NOMO-1 treated with DMSO at 0.1 percent for 48 hours (cell line): Measurements from ENCODE around the gene TBX3.

Experiments
- DNase-seq: peaks from one replicate; lab custom pipeline; 2025; ENCODE audit not compliant: unreplicated experiment; lab: John Stamatoyannopoulos, UW

The TBX3 gene

DNA sequence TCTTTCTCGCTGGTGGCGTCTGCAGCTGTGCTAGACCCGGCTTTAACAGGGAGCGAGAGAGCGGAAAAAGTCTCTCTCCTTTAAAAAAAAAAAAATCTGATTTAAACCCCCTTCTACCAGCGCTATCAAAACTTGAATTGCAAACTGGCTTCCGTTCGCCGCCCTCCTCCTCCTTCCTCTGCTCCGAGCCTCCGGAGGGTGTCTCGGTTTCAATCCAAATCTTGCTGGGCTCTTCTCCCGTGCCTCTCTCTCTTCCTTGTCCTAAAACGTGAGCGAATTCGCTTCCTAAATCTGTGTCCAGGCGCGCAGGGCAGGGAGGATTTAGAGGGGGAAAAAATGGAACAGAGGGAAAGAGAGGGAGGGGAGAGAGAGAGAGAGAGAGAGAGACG, 272 bp downstream of the TBX3 start:
- peak; percentile 32 for DNase-seq

DNA sequence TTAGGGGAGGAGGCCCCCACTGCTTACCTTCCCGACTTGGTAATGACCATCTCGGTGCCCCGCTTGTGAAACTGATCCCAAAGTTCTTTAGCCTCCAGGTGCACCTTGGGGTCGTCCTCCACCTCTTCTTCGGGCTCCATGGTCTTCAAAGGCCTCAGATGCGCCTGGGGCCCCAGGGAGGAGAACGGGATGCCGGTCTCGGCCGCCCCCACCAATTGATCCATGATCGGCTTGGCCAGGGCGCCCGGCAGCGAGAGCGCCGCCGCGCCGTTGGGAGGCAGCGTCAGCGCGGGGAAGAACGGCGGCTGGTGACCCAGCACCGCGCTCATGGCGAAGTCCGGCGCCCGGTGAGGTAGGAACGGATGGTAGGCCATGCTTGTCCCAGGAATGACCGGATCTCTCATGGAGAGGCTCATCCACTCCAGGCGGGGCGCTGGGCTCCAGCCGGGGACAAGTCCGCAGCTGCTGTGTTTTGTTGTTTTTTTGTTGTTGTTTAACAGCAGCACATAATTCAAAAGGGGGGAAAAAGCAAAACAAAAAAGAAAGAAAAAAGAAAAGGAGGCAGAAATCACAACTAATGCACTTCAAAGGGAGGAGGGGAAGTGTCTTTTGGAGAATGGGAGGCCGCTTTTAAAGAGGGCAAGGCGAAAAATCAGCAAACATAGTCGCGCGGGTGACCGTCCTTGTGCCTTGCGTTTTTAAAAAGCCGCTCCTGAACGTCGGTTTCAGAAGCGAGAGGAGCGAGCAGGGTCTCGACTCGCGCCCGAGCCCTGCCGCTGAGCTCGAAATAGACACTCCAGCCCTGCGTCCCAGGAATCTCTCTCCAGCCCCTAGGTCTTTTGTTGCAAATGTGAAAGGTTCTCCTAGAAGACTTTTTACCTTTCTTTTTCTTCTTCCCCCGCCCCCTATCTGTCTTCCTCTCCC, 928 bp downstream of the TBX3 start:
- peak; percentile 12 for DNase-seq

DNA sequence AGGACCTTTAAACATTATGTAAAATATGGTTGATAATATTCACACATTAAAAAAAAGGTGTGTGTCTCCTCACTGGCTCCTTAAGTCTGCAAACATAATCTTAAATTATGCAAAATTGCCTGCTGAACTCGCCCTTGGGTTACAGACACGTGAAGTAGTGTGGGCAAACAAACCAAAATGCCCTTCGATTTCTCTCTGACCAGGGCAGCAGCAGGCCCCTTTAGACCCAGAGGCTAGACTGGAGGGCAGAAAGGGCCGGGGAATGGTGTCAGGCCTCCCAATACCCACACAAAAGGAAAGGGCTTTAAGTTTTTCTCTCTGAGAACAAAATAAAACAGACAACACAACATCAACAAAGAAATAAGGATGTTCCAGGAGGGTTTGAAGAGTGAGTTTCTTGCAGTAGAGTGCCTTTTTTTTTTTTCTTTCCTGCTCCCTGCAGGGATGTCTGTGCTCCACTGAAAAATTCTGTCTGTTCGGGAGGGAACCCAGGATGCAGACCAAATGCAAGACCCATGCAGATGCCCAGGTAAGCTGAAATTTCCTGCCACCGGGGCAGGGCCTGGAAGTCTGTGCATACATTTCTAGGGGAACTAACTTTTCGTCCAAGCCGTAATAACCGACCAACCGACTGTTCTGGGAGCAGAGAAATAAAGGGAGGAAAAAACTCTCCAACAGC, 1.7 kb downstream of the TBX3 start:
- no peak for DNase-seq

DNA sequence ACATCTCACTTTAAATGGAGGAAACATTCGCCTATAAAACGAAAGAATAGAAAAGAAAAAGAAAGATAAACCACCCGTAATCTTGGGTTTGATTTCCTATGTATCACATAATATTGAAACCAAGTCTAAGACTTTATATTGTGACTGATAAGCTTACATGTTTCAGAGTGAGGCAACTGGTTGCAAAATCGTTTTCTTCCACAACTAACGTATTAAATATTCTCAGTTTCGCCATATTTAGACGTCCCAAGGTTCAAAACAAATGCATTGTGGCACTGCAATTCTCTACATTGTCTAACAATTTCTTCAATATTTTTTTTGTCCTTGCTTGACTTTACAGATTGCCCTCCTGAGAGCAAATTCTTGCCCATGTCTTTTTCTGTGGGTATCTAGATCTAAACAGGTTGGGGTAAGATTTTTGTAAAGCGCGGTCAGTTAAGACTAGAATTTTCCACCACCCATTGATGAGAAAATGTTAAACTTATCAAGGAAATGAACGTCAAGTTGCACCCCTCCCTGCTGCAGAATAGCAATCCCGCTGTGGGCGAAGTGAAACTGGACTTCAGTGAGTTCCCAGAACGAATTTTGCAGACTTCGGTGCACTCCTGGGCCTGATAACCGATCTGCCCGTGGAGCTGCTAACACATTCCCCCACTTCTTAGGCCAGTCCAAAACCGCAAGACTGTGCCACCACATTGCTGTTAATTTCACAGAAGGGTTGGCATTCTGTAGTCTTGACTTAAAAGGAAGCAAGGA, 2.7 kb downstream of the TBX3 start:
- no peak for DNase-seq

DNA sequence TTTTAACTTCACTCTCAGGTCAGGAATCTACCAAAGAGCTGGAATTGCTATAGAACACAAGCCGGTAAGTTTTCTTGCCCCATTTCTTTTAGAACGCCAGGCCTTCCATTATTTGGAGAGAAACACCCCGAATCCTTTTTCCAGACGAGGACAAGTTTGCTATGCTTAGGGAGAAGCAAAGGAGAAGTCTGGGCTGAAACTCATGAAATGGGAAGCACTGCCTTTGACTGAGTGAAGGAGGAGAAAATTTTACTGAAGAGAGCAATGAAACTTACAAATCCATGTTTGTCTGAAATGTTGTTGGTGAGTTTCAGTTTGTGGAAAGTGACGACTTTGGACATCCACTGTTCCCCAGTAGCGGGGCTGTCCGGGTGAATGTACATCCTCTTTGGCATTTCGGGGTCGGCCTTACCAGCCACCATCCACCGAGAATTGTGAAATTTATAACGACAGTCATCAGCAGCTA, 3.3 kb downstream of the TBX3 start:
- no peak for DNase-seq

DNA sequence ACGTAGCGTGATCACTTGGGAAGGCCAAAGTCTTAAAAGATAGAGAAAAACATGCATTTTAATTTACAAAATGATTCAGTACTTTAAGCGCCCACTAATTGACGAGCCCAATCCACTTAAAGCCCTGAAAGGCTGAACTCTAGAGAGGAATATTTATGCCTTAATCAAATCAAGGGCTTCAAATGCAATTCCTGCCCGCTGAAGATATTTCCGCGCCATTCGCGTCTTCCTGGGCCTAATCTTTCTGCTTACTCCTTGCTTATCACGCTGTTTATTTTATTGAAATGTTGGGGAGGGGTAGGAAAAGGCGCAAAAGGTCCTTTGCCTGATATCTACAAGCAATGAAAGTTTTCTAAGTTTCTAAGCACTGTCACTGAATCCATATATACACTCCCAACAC, 4.0 kb downstream of the TBX3 start:
- DNase-seq: no peak

DNA sequence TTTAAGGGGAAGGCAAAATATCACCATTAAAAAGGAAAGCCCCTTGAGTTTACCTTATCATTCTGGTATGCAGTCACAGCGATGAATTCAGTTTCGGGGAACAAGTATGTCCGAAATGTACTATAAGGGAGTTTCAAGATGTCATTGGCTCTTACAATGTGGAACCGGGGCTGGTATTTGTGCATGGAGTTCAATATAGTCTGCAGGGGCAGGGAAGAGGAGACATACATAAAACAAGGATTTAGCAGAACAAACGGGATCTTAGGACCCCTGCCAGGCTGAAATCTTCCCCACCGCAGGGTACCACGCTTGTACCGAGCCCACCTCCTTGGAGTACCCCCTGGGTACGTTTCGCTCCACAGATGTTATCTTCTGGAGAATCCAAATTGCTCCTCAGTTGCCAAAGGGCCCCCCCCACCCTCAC, 4.5 kb downstream of the TBX3 start:
- DNase-seq: no peak

DNA sequence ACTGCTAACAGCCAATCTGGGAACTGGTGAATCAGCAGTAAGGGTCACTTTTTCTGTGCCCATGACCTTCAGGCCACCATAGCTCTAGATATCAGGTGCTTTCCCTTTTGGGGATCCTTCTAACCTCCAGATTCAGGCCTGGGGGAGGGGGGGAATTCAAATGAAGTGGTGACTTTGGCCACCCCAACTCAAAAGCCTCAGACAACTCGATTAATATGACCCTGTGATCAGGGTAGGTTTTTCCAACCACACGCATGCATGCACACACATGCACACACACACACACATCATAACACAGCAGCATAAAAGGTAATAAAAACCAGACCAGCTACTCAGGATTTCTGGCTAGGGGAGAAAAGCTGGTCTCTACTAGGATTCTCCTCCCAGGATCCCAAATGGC, 5.3 kb downstream of the TBX3 start:
- no peak for DNase-seq

DNA sequence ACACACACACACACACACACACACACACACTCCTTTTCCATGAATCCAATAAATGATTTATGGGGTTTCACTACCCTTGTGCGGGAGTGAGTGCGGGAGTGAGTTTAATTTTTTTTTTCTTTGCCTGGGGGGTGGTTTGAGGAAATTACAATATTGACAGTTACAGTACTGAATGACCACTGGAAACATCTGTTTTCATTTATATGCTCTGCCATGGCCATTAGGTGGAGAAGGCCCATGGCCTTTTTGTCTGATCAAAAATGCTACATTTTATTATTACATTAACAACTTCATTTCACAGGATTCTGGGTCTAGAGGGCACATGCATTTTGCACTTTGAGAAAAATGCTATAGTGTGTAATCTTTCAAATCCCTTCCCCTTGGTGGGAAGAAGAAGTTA, 5.9 kb downstream of the TBX3 start:
- no peak for DNase-seq

DNA sequence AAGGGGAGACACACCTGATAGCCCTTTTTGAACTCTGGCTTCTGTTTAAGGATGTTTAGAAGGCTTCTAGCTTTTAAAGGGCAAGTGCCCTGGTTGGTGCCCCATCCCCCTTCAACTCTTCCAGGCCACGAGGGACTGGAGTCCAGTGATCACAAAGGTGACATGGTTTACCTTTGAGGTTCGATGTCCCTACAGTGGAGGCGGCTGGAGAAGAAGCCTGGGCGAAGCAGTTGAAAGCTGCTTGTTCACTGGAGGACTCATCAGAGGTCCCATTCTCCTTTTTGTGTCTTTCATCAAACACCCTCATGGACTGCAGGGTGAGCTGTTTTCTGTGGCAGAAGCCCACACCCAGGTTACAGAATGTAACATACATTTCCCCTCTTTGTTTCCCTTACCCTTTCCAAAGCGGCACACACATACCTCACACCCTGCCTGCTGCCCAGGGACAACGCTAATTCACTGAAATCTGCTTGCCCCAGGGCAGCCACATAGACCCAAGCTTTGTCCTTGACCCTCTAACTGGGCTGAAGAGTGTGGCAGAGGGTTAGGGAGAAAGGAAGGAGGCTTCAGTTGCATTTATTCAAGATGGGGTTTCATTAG, 7.7 kb downstream of the TBX3 start:
- DNase-seq: no peak

DNA sequence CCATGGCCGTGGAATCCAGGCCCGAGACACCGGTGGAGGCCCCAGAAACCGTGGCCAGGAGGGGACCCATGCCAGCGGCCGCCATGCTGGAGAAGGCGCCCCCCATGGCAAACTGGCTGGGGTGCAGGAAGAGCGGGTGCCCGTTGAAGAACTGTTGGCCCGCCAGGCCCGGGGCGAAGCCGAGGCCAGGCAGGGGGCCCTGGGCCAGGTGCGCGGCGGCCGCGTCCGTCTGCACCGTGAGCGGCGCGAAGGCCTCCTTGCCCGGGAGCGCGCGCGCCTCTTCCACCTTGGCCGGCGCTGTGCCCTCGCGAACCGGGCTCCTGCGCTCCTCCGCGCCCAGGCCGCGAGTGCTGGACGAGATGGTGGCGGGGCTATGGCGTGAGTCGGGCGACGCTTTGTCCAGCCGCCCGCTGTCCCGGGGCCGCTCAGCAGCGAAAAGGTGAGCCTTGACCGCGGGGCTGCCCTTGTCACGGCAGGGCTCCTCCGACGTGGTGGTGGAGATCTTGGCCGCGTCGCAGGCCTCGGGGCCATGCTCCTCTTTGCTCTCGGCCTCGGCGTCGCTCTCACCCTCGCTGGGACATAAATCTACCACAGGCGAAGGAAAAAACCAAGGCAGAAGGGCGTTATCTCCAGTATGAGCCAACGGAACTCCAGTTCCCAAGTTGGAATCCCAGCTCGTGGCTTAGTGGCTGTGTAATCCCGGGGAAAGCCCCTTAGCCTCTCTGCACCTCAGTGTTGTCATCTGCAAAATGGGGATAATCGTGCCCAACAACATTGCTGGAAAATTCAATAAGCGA, 9.5 kb downstream of the TBX3 start:
- no peak for DNase-seq

DNA sequence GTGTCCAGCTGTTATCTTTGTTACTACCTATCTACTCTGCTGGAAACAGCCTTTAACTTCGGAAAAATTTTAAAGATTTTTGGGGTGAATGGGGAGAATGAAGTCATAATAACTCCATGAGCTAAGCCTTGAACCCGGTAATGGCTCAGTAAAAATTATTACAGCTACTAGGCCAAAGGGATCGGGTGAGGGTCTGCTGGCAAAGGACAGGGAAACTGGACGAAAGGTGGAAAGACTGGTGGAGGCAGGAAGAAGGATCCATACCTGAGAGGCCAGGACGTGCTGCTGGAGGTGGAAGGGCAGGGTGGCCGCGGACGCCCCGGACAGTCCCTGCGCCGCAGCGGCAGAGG, 10.1 kb downstream of the TBX3 start:
- no peak for DNase-seq

DNA sequence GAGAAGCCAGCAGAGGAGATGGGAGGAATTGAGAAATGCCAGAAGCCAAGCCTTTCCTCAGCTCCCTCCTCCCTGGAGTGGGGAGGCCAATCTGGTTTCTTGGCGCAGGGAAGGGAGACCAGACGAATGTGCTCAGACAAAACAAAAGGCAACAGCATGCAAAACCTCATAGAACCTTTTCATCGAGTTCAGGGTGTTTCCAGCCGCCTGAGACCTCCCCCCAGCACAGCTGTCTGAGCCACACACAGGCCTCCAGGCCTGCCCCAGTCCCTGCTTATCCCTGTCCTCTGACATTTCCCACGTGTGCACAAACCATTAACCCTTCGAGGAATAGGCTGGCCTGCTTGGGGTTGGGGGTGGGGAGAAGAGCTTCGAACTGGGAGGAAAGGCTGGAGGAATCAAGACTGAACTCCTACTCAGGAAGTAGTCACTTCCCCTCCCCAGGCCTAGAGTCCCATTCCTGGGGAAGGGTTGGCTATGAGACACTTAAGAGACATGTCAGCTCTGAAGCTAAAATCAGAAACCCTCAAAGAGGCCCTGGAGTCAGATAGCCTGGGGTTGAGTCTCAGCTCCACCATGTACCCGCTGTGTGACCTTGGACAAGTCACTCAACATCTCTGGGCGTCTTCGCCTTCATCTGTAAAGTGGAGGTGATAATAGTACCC, 10.7 kb downstream of the TBX3 start:
- no peak for DNase-seq

DNA sequence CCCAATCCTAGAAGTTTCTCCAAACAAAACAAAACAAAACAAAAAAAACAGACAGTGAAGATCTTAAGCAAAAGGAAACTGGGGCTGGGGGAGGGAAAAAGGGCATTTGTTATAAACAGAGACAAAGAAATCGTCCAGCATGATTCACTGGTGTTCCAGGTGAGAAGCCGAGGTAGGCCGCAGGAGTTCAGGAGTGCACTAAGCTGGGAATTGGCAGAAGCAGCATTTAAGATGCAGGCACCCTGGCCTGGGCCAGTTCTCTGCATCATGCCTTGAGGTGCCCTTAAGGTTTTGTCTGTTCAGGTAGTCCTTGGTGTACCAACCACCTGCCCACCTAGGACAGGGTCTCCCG, 11.2 kb downstream of the TBX3 start:
- no peak for DNase-seq

DNA sequence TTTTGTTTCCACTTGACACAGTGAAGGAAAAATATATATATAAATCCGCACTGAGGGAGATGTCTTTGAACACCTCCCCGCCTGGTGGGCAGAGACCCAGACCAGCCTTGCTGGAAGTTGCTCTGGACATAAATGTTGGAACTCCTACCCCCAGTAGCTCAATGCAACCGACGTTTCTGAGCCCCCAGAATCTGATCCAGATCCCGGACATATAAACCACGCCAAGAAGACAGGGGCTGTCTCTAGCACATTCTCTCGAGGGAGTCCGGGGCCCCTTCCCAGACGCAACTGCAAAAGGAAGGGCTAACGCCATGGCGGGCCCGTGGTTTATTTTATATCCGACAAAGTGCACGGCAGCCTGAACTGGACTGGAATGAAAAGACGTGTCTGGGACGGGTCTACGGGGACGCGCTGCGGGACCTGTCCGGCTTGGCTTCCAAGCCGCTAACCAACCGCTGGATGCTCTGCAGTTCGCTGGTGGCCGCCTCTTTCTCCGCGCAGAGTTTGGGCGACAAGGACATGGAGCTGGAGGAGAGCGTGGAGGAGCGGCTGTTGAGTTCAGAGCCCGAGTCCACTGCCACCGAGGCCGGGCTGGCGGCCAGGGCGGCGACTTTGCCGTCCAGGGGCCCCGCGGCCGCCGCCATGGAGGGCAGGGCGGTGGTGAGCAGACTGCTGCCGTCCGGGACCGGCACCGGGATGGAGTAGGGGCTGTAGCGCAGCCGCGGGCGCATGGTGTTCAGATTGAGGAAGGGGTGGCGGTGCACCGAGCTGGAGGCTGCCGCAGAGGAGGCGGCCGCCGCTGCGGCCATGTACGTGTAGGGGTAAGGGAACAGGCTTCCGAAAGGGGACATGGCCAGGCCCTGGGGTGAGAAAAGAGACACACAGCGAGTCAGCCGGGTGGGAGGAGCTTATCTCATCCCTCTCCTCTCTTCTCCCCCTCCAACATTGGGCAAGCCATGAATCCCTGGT, 12.2 kb downstream of the TBX3 start:
- DNase-seq: no peak

DNA sequence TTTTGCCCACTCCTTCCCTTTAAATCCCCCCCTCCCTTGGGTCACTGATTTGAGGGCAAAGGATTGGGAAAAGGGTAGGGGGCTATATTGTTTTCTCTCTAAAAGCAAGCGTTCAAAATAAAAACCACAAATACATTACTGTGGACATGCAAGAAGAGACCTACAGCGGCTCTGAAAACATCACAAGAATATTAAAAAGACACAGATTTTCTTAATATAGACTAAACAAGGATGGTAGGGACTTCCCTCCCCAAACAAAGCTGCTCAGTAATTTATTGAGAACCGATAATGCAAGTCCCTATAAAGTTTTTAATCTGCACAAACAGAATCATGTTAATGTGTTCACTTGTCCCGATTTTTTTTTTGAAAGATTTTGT, 12.9 kb downstream of the TBX3 start:
- no peak for DNase-seq

DNA sequence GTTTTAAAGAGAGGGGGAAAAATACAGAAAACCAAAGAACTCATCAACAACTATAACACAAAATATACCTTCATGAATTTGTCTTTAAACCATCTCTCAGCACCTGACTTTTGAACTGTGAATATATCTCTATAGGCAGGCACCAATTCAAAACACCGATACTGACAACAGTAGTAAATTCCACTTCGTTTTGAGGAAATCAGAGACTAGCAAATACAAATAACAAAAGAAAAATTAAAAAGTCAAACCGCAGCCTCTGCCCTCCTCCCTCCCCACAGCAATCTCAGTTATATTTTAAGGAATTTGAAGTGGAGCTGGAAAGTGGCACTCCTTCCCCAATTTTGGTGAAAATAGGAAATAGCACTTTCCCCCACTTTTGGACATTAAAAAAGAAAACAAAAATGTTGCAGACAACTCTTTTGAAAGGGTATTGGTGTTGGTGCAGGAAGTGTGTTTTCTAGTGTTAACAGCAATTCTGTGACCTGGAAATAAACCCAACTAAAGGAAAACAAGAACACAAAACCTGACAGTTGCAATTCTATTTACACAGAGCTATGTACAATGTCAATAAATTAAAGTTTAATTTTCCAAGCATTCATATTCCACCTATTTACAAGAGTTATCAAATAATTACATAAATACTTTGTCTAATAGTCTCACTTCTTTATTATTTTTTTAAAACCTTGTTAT, 13.5 kb downstream of the TBX3 start:
- no peak for DNase-seq
